CD4-positive, alpha-beta T cell treated with Interleukin-15 for 1 hour (primary cell): ENCODE data around the gene CSNK2A3.
A peak's percentile ranks its signal among the peaks of the same experiment; 100 is the strongest.

Experiments used
- DNase-seq: peaks from one replicate; pipeline ENCODE4 v3.0.0-alpha.2; 2020

The CSNK2A3 gene

DNA sequence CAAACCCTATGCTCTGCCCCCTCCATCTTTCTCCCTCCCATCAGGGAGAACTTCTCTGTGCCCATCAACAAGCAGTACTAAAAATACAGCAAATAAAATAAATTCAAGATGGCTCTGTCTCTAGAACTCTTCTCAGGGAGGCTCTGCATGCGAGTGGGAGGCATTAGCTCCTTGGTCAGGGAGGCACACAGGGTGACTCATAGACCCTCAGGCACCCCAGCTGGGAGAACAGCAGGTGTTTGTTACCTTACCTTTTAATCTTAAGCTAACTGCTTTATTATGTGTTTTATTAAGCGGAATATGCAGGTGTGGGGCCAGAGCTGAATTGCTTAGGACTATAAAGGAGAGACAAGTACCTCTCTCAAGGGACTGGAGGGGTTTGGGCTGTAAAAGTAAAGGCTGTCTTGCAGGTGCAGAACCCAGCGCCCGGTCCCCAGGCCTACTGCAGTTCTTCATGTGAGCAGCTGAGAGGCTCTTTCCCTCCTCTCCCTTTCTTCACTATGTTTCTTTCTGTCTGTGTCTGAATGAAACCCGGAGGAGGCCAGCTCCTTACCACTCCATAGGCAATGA, 20.8 kb downstream of the CSNK2A3 start:
- DNase-seq: no peak

- DNase-seq: no peak
Measured at GRCh38 chr11:11329062-11329806, 23.8 kb downstream of the CSNK2A3 start.

- no peak for DNase-seq
Measured at GRCh38 chr11:11324090-11324489, 29.0 kb downstream of the CSNK2A3 start.

GRCh38 chr11:11322101-11322500, 30.9 kb downstream of the CSNK2A3 start:
- no peak for DNase-seq

DNA sequence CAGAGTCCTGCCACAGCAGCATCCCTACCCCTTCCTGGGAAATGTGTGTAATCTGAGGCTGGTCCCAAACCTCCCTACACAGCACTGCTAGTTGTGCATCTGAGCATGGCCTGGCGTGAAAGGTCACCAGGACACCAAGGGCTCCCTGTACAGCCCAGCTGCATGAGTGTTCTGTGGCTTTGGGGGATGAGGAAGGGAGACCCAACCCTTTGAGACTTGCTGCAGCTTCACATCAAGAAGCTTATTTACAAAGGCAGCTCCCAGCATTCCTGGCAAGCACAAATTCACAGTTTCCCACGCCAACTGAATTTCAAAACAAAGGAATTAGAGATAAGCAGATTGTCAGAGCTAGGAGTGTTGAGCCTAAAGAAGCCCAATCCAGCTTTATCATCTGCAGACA, 32.2 kb downstream of the CSNK2A3 start:
- DNase-seq: no peak

GRCh38 chr11:11318961-11319360, 34.1 kb downstream of the CSNK2A3 start:
- DNase-seq: no peak

- DNase-seq: no peak
Measured at GRCh38 chr11:11318461-11318860, 34.6 kb downstream of the CSNK2A3 start.

DNA sequence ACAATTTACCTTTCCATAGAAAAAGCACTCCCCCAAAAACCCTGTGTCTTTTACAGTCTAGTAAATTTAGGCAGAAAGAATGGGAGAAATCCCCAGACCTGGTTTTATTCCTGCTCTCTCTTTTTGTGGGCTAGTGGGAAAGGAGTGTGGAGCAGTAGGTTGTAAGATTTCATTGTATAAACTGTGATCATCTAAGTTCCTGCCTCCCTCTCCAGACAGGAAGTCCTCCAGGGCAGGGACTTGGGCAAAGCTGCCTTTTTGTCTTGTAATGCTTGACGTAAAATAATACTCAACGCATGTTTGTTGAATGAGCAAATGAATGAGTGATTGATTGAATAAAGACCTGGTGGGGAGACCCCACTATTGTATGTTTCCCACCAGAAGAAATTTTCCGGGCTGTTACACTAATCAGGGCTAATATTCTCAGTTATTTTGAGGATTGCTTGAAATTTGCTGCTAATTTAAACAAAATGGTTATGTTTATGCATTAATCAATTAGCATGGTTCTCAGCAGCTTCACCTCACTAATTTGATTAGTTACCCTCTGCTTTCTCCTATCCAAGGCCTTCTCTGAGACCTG, 36.3 kb downstream of the CSNK2A3 start:
- DNase-seq: no peak

- DNase-seq: no peak
Measured at GRCh38 chr11:11313902-11314692, 39.0 kb downstream of the CSNK2A3 start.

GRCh38 chr11:11313426-11313825, 39.6 kb downstream of the CSNK2A3 start:
- DNase-seq: no peak

- DNase-seq: no peak
Measured at GRCh38 chr11:11312738-11313137, 40.3 kb downstream of the CSNK2A3 start.

- peak; percentile 32 for DNase-seq
Measured at GRCh38 chr11:11311169-11311568, 41.9 kb downstream of the CSNK2A3 start.

- DNase-seq: no peak
Measured at GRCh38 chr11:11309906-11310305, 43.1 kb downstream of the CSNK2A3 start.

DNA sequence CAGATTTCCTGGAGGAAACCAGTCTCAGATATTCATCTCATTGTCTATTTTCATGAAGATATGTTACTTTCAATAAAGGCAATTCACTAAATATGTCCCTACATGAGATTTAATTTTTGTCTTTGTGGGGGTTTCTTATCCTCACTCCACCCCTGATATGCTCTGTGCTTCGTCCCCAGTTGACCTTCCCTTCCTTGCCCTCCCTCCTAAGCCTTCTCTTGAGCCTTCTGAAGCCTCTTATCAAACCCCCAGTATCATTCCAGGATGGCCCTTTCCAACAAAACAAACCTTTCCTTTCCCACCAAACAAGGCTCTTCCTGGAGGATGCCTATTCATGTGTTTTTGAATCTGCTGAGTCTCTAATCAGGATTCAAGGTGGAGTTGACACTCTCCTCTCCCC, 44.8 kb downstream of the CSNK2A3 start:
- DNase-seq: no peak

DNA sequence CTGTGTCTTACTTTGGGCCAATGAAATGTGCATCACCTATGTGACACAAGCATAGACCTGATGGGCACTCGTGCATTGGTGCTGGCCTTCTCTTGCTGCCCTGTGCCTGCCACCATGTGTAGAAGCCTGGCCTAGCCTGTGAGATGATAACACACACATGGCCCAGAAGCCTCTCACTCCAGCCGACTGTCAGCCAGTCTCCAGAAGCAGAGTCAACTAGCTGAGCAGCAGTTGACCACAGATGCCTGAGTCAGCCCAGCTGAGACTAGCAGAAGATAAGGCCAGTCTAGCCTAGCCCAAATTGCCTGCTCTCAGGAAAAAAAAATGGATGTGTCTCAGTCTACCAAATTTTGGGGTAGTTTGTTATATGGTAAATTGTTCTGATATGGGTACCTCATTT, 46.2 kb downstream of the CSNK2A3 start:
- DNase-seq: no peak

- DNase-seq: no peak
Measured at GRCh38 chr11:11304550-11304949, 48.5 kb downstream of the CSNK2A3 start.

DNA sequence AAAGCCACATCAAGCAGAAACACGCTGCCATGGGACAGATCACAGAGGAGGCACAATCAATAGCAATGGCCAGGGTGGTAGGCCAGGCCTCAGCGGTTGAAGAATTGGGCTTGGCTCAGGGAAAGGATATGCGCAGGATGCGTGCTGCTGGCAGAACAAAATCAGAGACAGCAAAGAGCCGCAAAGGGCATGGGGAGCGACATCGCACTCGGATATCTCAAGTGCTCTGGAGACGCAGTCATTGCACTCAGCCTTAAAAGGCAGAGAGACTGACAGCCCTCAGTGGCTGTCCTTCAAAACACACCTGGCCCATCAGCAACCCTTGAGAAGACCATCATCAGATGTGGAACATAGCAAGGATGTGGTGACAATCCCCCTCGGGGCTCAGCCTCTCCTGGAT, 50.5 kb downstream of the CSNK2A3 start:
- no peak for DNase-seq
